GM23338 (cell line): Measurements from ENCODE around the gene FREY1. TPM values are rescaled to one million over a fixed set of nuclear protein-coding genes. Genes with fewer than 3 reads are reported as not detected.

Experiments used
- ATAC-seq: fragments of 200-7000 bp; cut with Tn5 transposase; 3 replicates; pipeline ENCODE4 v1.9.1; 2020
- DNase-seq: peaks from one replicate; pipeline ENCODE4 v3.0.0-alpha.2; 2015; ENCODE audit warnings: low spot score
- H2AFZ ChIP-seq: fragments of 200-600 bp; sonication (generic); 2 replicates; pipeline ENCODE4 v1.8.0; 2016; ENCODE audit warnings: antibody characterized with exemption, mild to moderate bottlenecking, moderate library complexity
- H3F3A ChIP-seq: fragments of 200-600 bp; sonication (generic); replicated peaks from 2 replicates; pipeline ENCODE4 v1.8.0; 2017; ENCODE audit warnings: antibody characterized with exemption, mixed run types, low read depth
- H3K27ac ChIP-seq: fragments of 200-600 bp; sonication (generic); 2 replicates; pipeline ENCODE4 v1.6.1; 2016; ENCODE audit warnings: low read depth
- H3K27me3 ChIP-seq: fragments of 200-600 bp; sonication (generic); 2 replicates; pipeline ENCODE4 v1.8.0; 2016; ENCODE audit warnings: mild to moderate bottlenecking, mixed run types, moderate library complexity; ENCODE audit not compliant: insufficient read depth
- H3K36me3 ChIP-seq: fragments of 200-600 bp; sonication (generic); 2 replicates; pipeline ENCODE4 v1.8.0; 2016; ENCODE audit warnings: mild to moderate bottlenecking; ENCODE audit not compliant: insufficient read depth
- H3K4me1 ChIP-seq: fragments of 200-600 bp; sonication (generic); 2 replicates; pipeline ENCODE4 v1.8.0; 2016; ENCODE audit warnings: mild to moderate bottlenecking, moderate library complexity; ENCODE audit not compliant: insufficient read depth
- H3K4me2 ChIP-seq: fragments of 200-600 bp; sonication (generic); 2 replicates; pipeline ENCODE4 v1.7.1; 2017; ENCODE audit warnings: mixed run types
- H3K4me3 ChIP-seq: fragments of 200-600 bp; sonication (generic); 2 replicates; pipeline ENCODE4 v1.6.1; 2016; ENCODE audit warnings: mixed run types
- H3K79me2 ChIP-seq: fragments of 200-600 bp; sonication (generic); replicated peaks from 2 replicates; pipeline ENCODE4 v1.8.0; 2017; ENCODE audit warnings: mild to moderate bottlenecking; ENCODE audit not compliant: insufficient read depth
- H3K9me2 ChIP-seq: fragments of 200-600 bp; sonication (generic); 2 replicates; pipeline ENCODE4 v1.8.0; 2017; ENCODE audit not compliant: insufficient read depth
- H4K20me1 ChIP-seq: fragments of 200-600 bp; sonication (generic); replicated peaks from 2 replicates; pipeline ENCODE4 v1.8.0; 2017; ENCODE audit warnings: mild to moderate bottlenecking; ENCODE audit not compliant: insufficient read depth
- H3K27ac Mint-ChIP-seq: 2 replicates; pipeline ENCODE4 v1.8.0; 2020; ENCODE audit warnings: inconsistent platforms, mild to moderate bottlenecking, moderate library complexity, mixed read lengths
- H3K27me3 Mint-ChIP-seq: 3 replicates; pipeline ENCODE4 v1.8.0; 2022; ENCODE audit warnings: low read depth, mild to moderate bottlenecking, moderate library complexity, mixed read lengths, inconsistent platforms; ENCODE audit not compliant: insufficient read depth, poor library complexity
- H3K36me3 Mint-ChIP-seq: 3 replicates; pipeline ENCODE4 v1.8.0; 2021; ENCODE audit warnings: low read depth, mild to moderate bottlenecking, inconsistent platforms, moderate library complexity, mixed read lengths
- H3K4me1 Mint-ChIP-seq: 3 replicates; pipeline ENCODE4 v1.8.0; 2020; ENCODE audit warnings: mild to moderate bottlenecking, inconsistent platforms, mixed read lengths
- H3K4me3 Mint-ChIP-seq: 3 replicates; pipeline ENCODE4 v1.8.0; 2021; ENCODE audit warnings: moderate library complexity, mild to moderate bottlenecking, inconsistent platforms, mixed read lengths
- H3K9me3 Mint-ChIP-seq: 3 replicates; pipeline ENCODE4 v1.8.0; 2020; ENCODE audit warnings: moderate library complexity, mild to moderate bottlenecking, inconsistent platforms, mixed read lengths
- CREB1 ChIP-seq: fragments of 250-450 bp; sonication (Bioruptor Pico); IDR thresholded peaks from 2 replicates; pipeline ENCODE4 v1.5.0; 2020; ENCODE audit warnings: low read depth, mild to moderate bottlenecking, moderate library complexity
- EZH2 ChIP-seq: fragments of 200-600 bp; sonication (generic); IDR thresholded peaks from one replicate; pipeline ENCODE4 v1.8.0; 2017; ENCODE audit warnings: antibody characterized with exemption, mild to moderate bottlenecking, low read depth; ENCODE audit not compliant: unreplicated experiment
- EZH2phosphoT487 ChIP-seq: fragments of 200-600 bp; sonication (generic); IDR thresholded peaks from one replicate; pipeline ENCODE4 v1.8.1; 2018; ENCODE audit warnings: antibody characterized with exemption; ENCODE audit not compliant: unreplicated experiment
- JUNB ChIP-seq: IDR thresholded peaks from one replicate; pipeline ENCODE4 v1.6.1; 2016; ENCODE audit warnings: antibody characterized with exemption; ENCODE audit not compliant: unreplicated experiment
- POLR2AphosphoS5 ChIP-seq: IDR thresholded peaks from 2 replicates; pipeline ENCODE4 v1.6.1; 2016; ENCODE audit warnings: antibody characterized with exemption, low read depth
- STAT1 ChIP-seq: IDR thresholded peaks from one replicate; pipeline ENCODE4 v1.6.1; 2016; ENCODE audit warnings: antibody characterized with exemption; ENCODE audit not compliant: unreplicated experiment
- ZNF114 ChIP-seq: fragments of 250-450 bp; sonication (Bioruptor Pico); IDR thresholded peaks from 2 replicates; pipeline ENCODE4 v1.5.0; 2020; ENCODE audit warnings: mild to moderate bottlenecking, moderate library complexity
- ZNF331 ChIP-seq: fragments of 250-450 bp; sonication (Bioruptor Pico); IDR thresholded peaks from 2 replicates; pipeline ENCODE4 v1.5.0; 2020; ENCODE audit warnings: low read depth, mild to moderate bottlenecking, moderate library complexity
- ZNF462 ChIP-seq: fragments of 250-450 bp; sonication (Bioruptor Pico); IDR thresholded peaks from 2 replicates; pipeline ENCODE4 v1.5.0; 2020; ENCODE audit warnings: mild to moderate bottlenecking, moderate library complexity
- polyA plus RNA-seq: library from polyadenylated mRNA; unstranded; fragments of >200 nt; fragmentation: Nextera tagmentation; extraction: Ambion mirVana; gene quantifications from 2 replicates; pipeline ENCODE4 v1.2.1, GENCODE V29; 2016
- total RNA-seq: library from RNA; depleted of rRNA; stranded (reverse); fragments of >200 nt; shearing (Covaris generic); gene quantifications from 2 replicates; pipeline ENCODE4 v1.2.3, GENCODE V29; 2014
- TF ChIP-seq, protein P1 (sequence below), 2 experiments: fragments of 200-600 bp in 1 of 2; sonication (generic) in 1 of 2; conservative IDR thresholded peaks; 2 replicates each; pipeline versions ENCODE4 v1.5.1 to v1.6.1; 2016 to 2017; ENCODE audit warnings: antibody characterized with exemption in 2 of 2, low read depth in 2 of 2, mild to moderate bottlenecking in 2 of 2, moderate library complexity in 1 of 2

FREY1 gene
- total and polyA plus RNA-seq, 2 experiments from 2014 or later, result 1.1 TPM; not detected in 1

DNA sequence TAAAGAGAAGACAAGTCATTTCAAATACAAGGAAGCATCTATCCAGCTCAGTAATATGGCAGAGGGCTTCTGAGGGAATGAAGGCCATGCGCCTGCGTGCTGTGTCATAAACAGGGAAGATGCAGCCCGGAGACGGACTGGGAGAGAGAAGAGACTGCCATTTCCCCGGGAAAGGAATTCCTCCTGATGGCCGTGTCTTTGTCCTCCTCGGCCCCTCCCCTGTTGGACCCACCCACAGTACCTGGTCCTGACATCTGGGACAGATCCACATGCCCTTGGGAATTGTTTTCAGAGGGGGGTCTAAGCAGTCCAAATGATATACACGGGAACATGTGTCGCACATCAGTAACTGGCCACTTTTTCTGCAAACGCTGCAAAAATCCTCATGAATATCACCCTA is 30.8 kb upstream of the FREY1 start:
- DNase-seq (peak; percentile 42), ATAC-seq (peak; percentile 62)
- Histone ChIP-seq H3K36me3 (peaks cover 11% of the 10 kb centered on the region; the same call in 1 of the 2 replicates), H3K27me3 (no peaks in the 10 kb centered on the region), H3K4me1 (no peaks in the 10 kb centered on the region; the same call in 1 of the 2 replicates), H3K9me2 (no peaks in the 10 kb centered on the region), H2AFZ (no peak overlapping the region), H3K4me2 (no peak overlapping the region), H4K20me1 (no peaks in the 10 kb centered on the region; the same call in 1 of the 2 replicates), H3K79me2 (0 out of 2 replicates have a peak, but pooled peaks cover 2% of the 10 kb centered on the region), H3K27ac (peak overlapping the region; percentile 79; the same call in 1 of the 2 replicates), H3F3A (0 out of 2 replicates have a peak, but pooled peaks cover 3% of the 10 kb centered on the region), H3K4me3 (no peak overlapping the region)
- H3K36me3 Mint-ChIP-seq, result peaks cover 10% of the 10 kb centered on the region
- H3K4me1 Mint-ChIP-seq, result peaks cover 16% of the 10 kb centered on the region; the same call in 2 of the 3 replicates
- H3K9me3 Mint-ChIP-seq, result no peaks in the 10 kb centered on the region
- peaks cover 1% of the 10 kb centered on the region for H3K27me3 Mint-ChIP-seq
- TF ChIP-seq EZH2, result no peak
- TF ChIP-seq CREB1 (CRISPR knock-in tag), result no peak
- no peak for TF ChIP-seq ZNF462 (CRISPR knock-in tag)
- no peak for TF ChIP-seq POLR2AphosphoS5
- no peak for TF ChIP-seq EZH2phosphoT487
- TF ChIP-seq ZNF331 (CRISPR knock-in tag), result no peak
- TF ChIP-seq, protein P1, sequence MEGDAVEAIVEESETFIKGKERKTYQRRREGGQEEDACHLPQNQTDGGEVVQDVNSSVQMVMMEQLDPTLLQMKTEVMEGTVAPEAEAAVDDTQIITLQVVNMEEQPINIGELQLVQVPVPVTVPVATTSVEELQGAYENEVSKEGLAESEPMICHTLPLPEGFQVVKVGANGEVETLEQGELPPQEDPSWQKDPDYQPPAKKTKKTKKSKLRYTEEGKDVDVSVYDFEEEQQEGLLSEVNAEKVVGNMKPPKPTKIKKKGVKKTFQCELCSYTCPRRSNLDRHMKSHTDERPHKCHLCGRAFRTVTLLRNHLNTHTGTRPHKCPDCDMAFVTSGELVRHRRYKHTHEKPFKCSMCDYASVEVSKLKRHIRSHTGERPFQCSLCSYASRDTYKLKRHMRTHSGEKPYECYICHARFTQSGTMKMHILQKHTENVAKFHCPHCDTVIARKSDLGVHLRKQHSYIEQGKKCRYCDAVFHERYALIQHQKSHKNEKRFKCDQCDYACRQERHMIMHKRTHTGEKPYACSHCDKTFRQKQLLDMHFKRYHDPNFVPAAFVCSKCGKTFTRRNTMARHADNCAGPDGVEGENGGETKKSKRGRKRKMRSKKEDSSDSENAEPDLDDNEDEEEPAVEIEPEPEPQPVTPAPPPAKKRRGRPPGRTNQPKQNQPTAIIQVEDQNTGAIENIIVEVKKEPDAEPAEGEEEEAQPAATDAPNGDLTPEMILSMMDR (conservative IDR thresholded peaks at IDR 0.05; ENCODE audit: low read depth in 2 of 2), result no peak
- TF ChIP-seq ZNF114 (CRISPR knock-in tag), result no peak
- TF ChIP-seq JUNB, result no peak
- TF ChIP-seq STAT1, result no peak
- H3K27ac Mint-ChIP-seq, result no peak overlapping the region
- H3K4me3 Mint-ChIP-seq, result no peak overlapping the region
